ENCODE results near the gene IGF2BP2. TPM values are rescaled to one million over a fixed set of nuclear protein-coding genes. Genes with fewer than 3 reads are reported as not detected.
"Not testable (repeated sequence)": the region's sequence is repeated elsewhere in the genome, so short reads cannot be mapped to it uniquely, and the experiment has no call there.

IGF2BP2 gene
- total RNA-seq, 1 donor from 2014 or later, result 18.5 TPM

- no peak for DNase-seq (ENCODE audit: low spot score)
Measured at GRCh38 chr3:185781759-185782158, 43.1 kb downstream of the IGF2BP2 start.

GRCh38 chr3:185779461-185779860 is 45.4 kb downstream of the IGF2BP2 start:
- intact Hi-C loops (cut with DNase I), result no loop called here
- no peak for DNase-seq (ENCODE audit: low spot score)

More at GRCh38 chr3:185781759-185782158, 43.1 kb downstream of the IGF2BP2 start:
- intact Hi-C loops (cut with DNase I), result no loop called here

- intact Hi-C loops (cut with DNase I), result no loop called here
- no peak for DNase-seq (ENCODE audit: low spot score)
Measured at GRCh38 chr3:185778821-185779220, 46.0 kb downstream of the IGF2BP2 start.

GRCh38 chr3:185778094-185778493 is 46.7 kb downstream of the IGF2BP2 start:
- intact Hi-C loops (cut with DNase I), result no loop called here
- no peak for DNase-seq (ENCODE audit: low spot score)

GRCh38 chr3:185770109-185770508 is 54.7 kb downstream of the IGF2BP2 start:
- DNase-seq (ENCODE audit: low spot score), result no peak
- intact Hi-C loops (cut with DNase I), result no loop called here

- intact Hi-C loops (cut with DNase I); DNase-seq (ENCODE audit: low spot score): not testable (repeated sequence)
Measured at GRCh38 chr3:185768578-185768982, 56.3 kb downstream of the IGF2BP2 start.

GRCh38 chr3:185767002-185767688 is 57.7 kb downstream of the IGF2BP2 start:
- intact Hi-C loops (cut with DNase I), result no loop called here
- no peak for DNase-seq (ENCODE audit: low spot score)

- no peak for DNase-seq (ENCODE audit: low spot score)
- intact Hi-C loops (cut with DNase I), result no loop called here
Measured at GRCh38 chr3:185766329-185767001, 58.4 kb downstream of the IGF2BP2 start.

GRCh38 chr3:185764980-185765370 is 59.9 kb downstream of the IGF2BP2 start:
- intact Hi-C loops (cut with DNase I), result loop anchor here (5.0 kb wide), 1 partner anchor 57 kb away; no protein-coding TSS in a partner anchor
- no peak for DNase-seq (ENCODE audit: low spot score)

GRCh38 chr3:185764163-185764979 is 60.5 kb downstream of the IGF2BP2 start:
- DNase-seq (ENCODE audit: low spot score), result no peak
- intact Hi-C loops (cut with DNase I), result loop anchor here (5.0 kb wide), 1 partner anchor 58 kb away; no protein-coding TSS in a partner anchor

- no peak for DNase-seq (ENCODE audit: low spot score)
- intact Hi-C loops (cut with DNase I), result loop anchor here (5.0 kb wide), 1 partner anchor 59 kb away; no protein-coding TSS in a partner anchor
Measured at GRCh38 chr3:185763347-185764005, 61.4 kb downstream of the IGF2BP2 start.

GRCh38 chr3:185760550-185760949 is 64.3 kb downstream of the IGF2BP2 start:
- intact Hi-C loops (cut with DNase I), result loop anchor here (5.0 kb wide), 1 partner anchor 62 kb away; no protein-coding TSS in a partner anchor
- DNase-seq (ENCODE audit: low spot score), result no peak

- no peak for DNase-seq (ENCODE audit: low spot score)
- intact Hi-C loops (cut with DNase I), result loop anchor here (5.0 kb wide), 1 partner anchor 62 kb away; no protein-coding TSS in a partner anchor
Measured at GRCh38 chr3:185760088-185760487, 64.8 kb downstream of the IGF2BP2 start.

- intact Hi-C loops (cut with DNase I), result no loop called here
- DNase-seq (ENCODE audit: low spot score), result no peak
Measured at GRCh38 chr3:185759512-185759911, 65.3 kb downstream of the IGF2BP2 start.

GRCh38 chr3:185758912-185759311 is 65.9 kb downstream of the IGF2BP2 start:
- intact Hi-C loops (cut with DNase I), result no loop called here
- DNase-seq (ENCODE audit: low spot score), result no peak

- intact Hi-C loops (cut with DNase I), result no loop called here
- DNase-seq (ENCODE audit: low spot score), result no peak
Measured at GRCh38 chr3:185757176-185757575, 67.7 kb downstream of the IGF2BP2 start.

- DNase-seq (ENCODE audit: low spot score), result no peak
- intact Hi-C loops (cut with DNase I), result no loop called here
Measured at GRCh38 chr3:185756477-185756876, 68.4 kb downstream of the IGF2BP2 start.

- intact Hi-C loops (cut with DNase I), result no loop called here
- DNase-seq (ENCODE audit: low spot score), result no peak
Measured at GRCh38 chr3:185754920-185755319, 69.9 kb downstream of the IGF2BP2 start.

GRCh38 chr3:185753354-185753753 is 71.5 kb downstream of the IGF2BP2 start:
- intact Hi-C loops (cut with DNase I), result no loop called here
- DNase-seq (ENCODE audit: low spot score), result no peak

- intact Hi-C loops (cut with DNase I), result no loop called here
- no peak for DNase-seq (ENCODE audit: low spot score)
Measured at GRCh38 chr3:185750702-185751101, 74.1 kb downstream of the IGF2BP2 start.
